Adipocyte (in vitro differentiated cells): ENCODE measurements around the gene FAM227A.
"Not testable (repeated sequence)": the region's sequence is repeated elsewhere in the genome, so short reads cannot be mapped to it uniquely, and the experiment has no call there.

Source experiments
- DNase-seq: peaks from one replicate; pipeline ENCODE4 v3.0.0-alpha.2; 2015; ENCODE audit warnings: low read depth
- H3K27me3 ChIP-seq: replicated peaks from 2 replicates; pipeline ENCODE4 v1.7.0; 2013; ENCODE audit warnings: mild to moderate bottlenecking, low read length, moderate library complexity; ENCODE audit not compliant: control insufficient read depth, insufficient read depth
- H3K36me3 ChIP-seq: 2 replicates; pipeline ENCODE4 v1.7.0; 2013; ENCODE audit warnings: low read length, mild to moderate bottlenecking, moderate library complexity; ENCODE audit not compliant: control insufficient read depth, insufficient read depth, severe bottlenecking
- H3K4me1 ChIP-seq: 2 replicates; pipeline ENCODE4 v1.7.0; 2013; ENCODE audit warnings: mild to moderate bottlenecking, low read length, moderate library complexity; ENCODE audit not compliant: control insufficient read depth, insufficient read depth
- H3K4me3 ChIP-seq: 2 replicates; pipeline ENCODE4 v1.7.0; 2013; ENCODE audit warnings: mild to moderate bottlenecking, low read length, moderate library complexity
- H3K9ac ChIP-seq: 2 replicates; pipeline ENCODE4 v1.7.0; 2013; ENCODE audit warnings: mild to moderate bottlenecking, low read length, moderate library complexity
- H3K9me3 ChIP-seq: 2 replicates; pipeline ENCODE4 v1.7.0; 2013; ENCODE audit warnings: mild to moderate bottlenecking, low read length, moderate library complexity; ENCODE audit not compliant: control insufficient read depth

Gene FAM227A

DNA sequence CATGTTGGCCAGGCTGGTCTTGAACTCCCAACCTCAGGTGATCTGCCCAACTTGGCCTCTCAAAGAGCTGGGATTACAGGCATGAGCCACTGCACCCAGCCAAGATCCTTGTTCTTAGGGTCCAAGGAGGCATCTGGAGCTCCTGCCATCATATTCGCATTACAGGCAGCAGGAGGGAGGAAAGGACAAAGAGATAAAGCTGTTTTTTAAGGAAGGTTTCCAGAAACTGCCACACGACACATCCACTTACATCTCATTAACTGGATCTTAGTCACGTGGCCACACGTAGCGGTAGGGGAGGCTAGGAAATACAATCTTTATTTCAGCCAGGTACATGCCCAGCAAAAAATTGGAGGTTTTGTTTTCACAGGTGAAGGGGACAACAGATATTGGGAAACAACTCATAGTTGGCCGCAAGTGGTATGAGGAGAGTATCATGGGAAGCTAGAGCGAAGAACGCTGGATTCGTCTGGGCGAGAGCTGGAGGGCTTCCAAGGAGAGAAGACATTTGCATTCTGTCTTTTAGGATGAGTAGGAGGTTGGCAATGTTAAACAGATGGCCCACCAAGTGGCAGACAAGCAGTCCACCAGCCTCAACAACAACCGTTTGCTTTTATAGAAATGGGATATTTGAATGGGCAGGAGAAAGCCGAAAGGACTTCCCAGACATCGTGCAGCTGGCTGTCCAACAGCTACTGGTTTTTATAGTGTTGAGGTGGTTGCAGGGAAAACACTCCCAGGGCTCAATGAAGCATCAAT lies 47.0 kb downstream of the FAM227A start:
- no peaks in the 10 kb centered on the region for H3K36me3 ChIP-seq
- no peak for DNase-seq
- peaks cover 10% of the 10 kb centered on the region for H3K4me1 ChIP-seq

DNA sequence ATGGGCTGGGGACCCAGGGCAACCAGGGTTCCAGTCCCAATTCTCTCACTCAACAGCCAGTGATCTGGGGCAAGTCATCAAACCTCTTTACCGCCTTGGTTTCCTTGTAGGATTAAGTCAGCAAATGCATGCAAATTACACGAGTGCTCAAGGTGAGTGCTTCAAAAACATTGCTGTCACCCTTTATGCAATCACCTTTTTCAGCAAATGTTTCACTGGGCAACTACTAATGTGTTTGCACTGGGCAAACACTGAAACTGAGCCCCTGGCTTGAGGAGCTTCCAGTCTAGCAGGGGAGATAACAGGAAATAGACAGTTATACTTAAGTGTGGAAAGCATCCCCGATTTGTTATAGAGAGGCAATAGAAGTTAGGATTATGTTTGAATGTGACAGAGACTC lies 48.5 kb downstream of the FAM227A start:
- H3K4me1 ChIP-seq: peaks cover 10% of the 10 kb centered on the region
- H3K9me3 ChIP-seq: no peaks in the 10 kb centered on the region
- H3K4me3 ChIP-seq: no peak overlapping the region
- no peak for DNase-seq
- no peak overlapping the region for H3K9ac ChIP-seq
- no peaks in the 10 kb centered on the region for H3K36me3 ChIP-seq
- no peaks in the 10 kb centered on the region for H3K27me3 ChIP-seq

More for the DNA sequence above, 47.0 kb downstream of the FAM227A start:
- Histone ChIP-seq H3K9me3 (no peaks in the 10 kb centered on the region), H3K27me3 (no peaks in the 10 kb centered on the region), H3K4me3 (no peak overlapping the region), H3K9ac (no peak overlapping the region)

DNA sequence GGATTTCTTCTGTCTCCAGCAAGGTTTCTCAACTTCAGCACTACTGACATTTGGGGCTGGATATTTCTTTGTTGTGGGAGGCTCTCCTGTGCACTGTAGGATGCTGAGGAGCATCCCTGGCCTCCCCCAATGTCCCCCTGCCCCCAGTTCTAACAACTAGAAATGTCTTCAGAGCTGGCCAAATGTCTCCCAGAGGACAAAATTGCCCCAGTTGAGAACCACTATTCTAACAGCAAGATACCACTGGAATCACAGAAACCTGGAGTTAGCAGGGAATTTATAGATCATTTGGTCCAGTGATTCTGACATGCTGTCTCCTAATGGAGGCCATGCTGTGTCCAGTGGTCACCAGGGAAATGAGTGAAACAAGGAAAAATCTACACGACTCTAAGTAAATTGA lies 54.0 kb downstream of the FAM227A start:
- no peak for DNase-seq
- H3K9me3 ChIP-seq: no peaks in the 10 kb centered on the region
- peaks cover 10% of the 10 kb centered on the region for H3K4me1 ChIP-seq
- no peaks in the 10 kb centered on the region for H3K36me3 ChIP-seq
- no peak overlapping the region for H3K4me3 ChIP-seq
- no peaks in the 10 kb centered on the region for H3K27me3 ChIP-seq
- no peak overlapping the region for H3K9ac ChIP-seq

DNA sequence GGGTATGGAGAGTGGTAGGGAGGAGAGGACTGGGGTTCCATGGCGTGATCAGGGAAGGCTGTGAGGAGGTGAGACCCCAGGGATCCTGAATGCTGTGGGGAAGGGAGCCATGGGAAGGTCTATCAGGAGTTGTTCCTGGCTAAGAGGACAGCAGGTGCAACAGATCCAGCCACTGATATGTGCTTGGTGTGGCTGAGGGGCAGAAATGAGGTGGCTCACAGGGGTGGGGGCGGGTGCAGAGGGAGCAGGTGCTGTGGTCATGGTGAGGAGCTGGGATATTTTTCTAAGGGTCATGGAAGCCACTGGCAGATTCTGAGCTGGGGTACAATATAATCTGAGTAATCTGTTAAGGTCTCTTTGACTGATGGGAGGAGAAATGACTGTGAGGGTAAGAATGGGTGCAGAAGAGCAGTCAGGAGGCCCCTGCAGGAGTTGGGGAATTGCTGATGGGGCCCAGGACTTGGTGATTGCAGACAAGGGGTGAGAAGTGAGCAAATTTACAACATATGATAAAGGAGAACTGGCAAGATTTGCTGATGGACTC lies 54.9 kb downstream of the FAM227A start:
- H3K9me3 ChIP-seq: no peaks in the 10 kb centered on the region
- no peaks in the 10 kb centered on the region for H3K36me3 ChIP-seq
- no peaks in the 10 kb centered on the region for H3K27me3 ChIP-seq
- no peak overlapping the region for H3K9ac ChIP-seq
- H3K4me3 ChIP-seq: no peak overlapping the region
- peaks cover 4% of the 10 kb centered on the region for H3K4me1 ChIP-seq
- no peak for DNase-seq

DNA sequence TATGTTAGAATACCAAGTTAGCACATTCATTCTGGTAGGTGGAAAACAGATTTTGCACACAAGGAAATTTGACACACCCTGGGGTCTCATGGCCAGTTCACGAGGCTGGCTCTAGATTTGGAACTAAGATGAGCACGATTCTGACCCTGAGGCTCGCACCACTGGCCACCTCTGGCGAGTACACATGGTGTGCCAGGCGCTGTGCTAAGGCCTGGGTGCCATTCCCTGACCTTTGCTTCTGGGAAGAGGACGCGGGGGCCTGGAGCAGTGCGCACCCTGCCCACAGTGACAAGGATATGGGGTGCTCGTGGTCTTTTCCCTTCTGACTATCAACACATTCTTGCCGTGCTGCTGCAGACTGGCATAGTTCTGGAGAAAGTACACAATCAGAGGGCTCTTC lies 56.7 kb downstream of the FAM227A start:
- H3K36me3 ChIP-seq: no peaks in the 10 kb centered on the region
- H3K9me3 ChIP-seq: no peaks in the 10 kb centered on the region
- no peaks in the 10 kb centered on the region for H3K4me1 ChIP-seq
- H3K27me3 ChIP-seq: no peaks in the 10 kb centered on the region
- no peak overlapping the region for H3K4me3 ChIP-seq
- H3K9ac ChIP-seq: no peak overlapping the region
- DNase-seq: no peak

DNA sequence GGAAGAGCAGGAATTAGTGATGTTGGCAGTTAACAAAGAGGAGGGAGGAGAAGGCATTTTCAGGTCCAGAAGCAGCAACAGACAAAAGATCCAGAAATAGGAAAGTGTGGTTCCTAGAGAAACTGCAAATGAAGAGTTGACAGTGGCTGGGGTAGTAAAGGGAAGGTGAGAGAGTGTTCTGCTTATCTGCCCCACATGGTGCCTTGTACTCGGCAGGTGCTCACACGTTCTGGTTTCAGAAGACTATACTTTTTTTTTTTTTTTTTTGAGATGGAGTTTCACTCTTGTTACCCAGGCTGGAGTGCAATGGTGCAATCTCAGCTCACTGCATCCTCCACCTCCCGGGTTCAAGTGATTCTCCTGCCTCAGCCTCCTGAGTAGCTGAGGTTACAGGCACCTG lies 73.3 kb downstream of the FAM227A start:
- H3K4me1 ChIP-seq, H3K9me3 ChIP-seq, H3K4me3 ChIP-seq, H3K36me3 ChIP-seq, DNase-seq, H3K9ac ChIP-seq, H3K27me3 ChIP-seq: not testable (repeated sequence)

DNA sequence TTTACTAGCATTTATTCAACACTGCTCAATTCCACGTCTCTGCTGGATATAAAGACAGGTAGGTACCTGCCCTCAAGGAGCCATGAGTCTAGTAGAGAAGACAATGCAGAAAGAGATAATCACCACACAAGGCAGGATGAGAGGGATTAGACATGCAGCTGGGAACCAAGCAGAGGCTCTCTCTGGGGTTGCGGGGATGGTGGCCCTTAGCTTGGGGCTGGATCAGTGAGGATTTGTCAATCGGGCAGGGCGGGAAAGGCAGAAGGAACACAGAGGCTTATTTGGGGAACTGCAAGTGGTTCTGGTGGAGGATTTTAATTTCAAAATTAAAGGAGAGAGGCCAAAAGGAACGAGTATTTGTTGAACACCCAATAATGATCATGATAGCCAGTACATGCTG lies 77.7 kb downstream of the FAM227A start:
- H3K36me3 ChIP-seq: no peaks in the 10 kb centered on the region
- no peaks in the 10 kb centered on the region for H3K4me1 ChIP-seq
- H3K27me3 ChIP-seq: no peaks in the 10 kb centered on the region
- H3K9ac ChIP-seq: no peak overlapping the region
- H3K4me3 ChIP-seq: no peak overlapping the region
- DNase-seq: no peak
- H3K9me3 ChIP-seq: no peaks in the 10 kb centered on the region

DNA sequence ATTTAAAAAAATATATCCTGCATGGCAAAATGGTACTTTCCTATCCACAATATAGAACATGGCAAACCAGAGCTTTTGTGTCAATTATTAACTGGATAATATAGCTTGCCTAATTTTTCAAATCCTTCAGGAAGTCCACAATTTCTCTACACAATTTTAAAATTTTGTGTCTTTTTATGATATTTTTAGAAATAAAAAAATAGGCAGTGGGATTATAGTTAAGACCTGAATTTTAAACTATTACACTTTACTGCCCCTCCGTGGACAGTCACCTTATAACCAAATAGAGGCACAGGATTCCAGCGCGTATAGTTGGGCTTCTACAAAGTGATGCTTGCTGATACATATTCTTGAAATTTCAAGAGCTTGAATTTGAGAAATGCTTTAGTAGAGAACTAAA lies 84.1 kb downstream of the FAM227A start:
- Histone ChIP-seq H3K27me3 (no peaks in the 10 kb centered on the region), H3K9ac (no peak overlapping the region), H3K4me1 (peaks cover 28% of the 10 kb centered on the region), H3K4me3 (no peak overlapping the region), H3K36me3 (no peaks in the 10 kb centered on the region), H3K9me3 (no peaks in the 10 kb centered on the region)
- peak; percentile 89 for DNase-seq

DNA sequence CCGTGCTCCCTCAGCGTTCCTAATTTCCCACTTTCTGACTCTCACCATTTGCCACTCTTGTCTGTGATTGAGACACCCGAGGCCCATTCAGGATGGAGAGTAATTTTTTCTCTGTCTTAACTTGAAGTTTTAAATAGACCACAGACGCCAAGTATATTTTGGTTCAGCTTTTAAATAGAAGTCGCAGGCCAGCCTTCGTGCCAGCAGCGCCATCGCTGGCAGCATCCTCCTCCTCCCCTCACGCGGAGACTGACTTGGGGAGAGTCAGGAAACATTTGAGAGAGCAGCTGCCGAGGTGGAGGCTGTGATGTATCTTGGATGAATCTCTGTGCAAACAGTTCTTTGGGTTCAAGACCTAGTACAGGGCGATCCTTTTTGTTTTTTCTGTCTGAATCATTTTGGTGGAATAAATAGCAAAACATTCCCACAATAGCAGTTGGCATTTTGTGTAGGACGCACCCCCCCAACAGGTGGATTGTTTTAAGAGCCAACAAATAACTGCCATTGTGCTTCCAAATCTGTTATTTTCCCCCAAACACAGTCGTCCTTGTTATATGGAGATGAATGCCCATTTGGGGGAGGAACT lies 85.3 kb downstream of the FAM227A start:
- Histone ChIP-seq H3K9ac (peak overlapping the region; percentile 81), H3K36me3 (no peaks in the 10 kb centered on the region), H3K4me3 (peak overlapping the region; percentile 83), H3K9me3 (no peaks in the 10 kb centered on the region), H3K27me3 (no peaks in the 10 kb centered on the region), H3K4me1 (peaks cover 36% of the 10 kb centered on the region)
- DNase-seq: no peak

DNA sequence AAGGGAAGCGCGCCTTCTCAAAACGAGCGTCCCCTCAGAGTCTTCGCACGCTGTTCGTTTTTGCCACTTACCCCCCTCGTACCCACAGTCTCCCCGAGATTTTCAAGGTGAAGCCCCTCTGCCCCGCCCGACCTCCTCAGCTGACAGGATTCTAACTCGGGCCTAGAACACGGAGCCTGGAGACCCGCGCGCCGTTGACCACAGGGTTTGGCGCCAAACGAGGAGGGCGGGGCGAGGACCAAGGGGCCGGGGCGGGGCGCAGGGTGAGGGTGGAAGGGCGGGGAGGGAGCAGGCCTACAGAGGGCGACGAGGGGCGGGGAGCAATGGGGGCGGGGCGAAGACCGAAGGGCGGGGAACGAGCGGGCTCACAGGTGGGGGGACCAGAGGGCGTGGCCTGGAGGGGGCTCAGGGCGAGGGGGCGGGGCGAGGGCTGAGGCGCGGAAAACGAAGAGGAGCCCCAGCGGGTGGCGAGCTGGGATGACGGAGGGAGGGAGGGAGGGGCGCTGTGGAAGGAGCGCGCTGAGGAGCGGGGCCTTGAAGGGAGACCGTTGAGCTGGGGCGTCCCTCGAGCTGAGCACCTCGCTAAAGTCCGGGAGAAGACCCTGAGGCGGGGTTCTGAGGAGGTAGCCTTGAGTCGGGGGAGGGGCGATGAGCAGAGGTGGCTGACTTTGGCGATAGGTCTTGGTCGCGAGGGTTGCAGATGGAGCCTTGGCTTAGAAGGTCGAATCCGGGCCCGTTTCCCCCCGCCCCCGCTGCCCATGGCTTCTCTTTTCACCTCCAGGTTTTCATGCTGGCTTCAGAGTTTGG lies 86.0 kb downstream of the FAM227A start, which contains the start of gene DMC1:
TSS of gene DMC1 (minus strand) at position 212 of the 807 bp plus-strand sequence. CDS start 1,927 bp downstream, outside the sequence.
- no peaks in the 10 kb centered on the region for H3K36me3 ChIP-seq
- H3K4me3 ChIP-seq: peak within 1 kb of the TSS; percentile 83
- H3K9ac ChIP-seq: peak within 1 kb of the TSS; percentile 81
- H3K9me3 ChIP-seq: no peaks in the 10 kb centered on the region
- peak; percentile 93 for DNase-seq
- H3K4me1 ChIP-seq: peaks cover 36% of the 10 kb centered on the region
- no peaks in the 10 kb centered on the region for H3K27me3 ChIP-seq
